SU-DHL-6 (cell line): ENCODE measurements around the gene MGME1.

ENCODE experiments used
- H2AFZ ChIP-seq: fragments of 200-600 bp; sonication (generic); 2 replicates; pipeline ENCODE4 v1.6.1; 2014; ENCODE audit warnings: low read depth, mild to moderate bottlenecking, moderate library complexity, mixed read lengths, antibody characterized with exemption, low read length; ENCODE audit not compliant: severe bottlenecking
- H3F3A ChIP-seq: fragments of 200-600 bp; shearing (Covaris generic); 2 replicates; pipeline ENCODE4 v1.6.0; 2016; ENCODE audit warnings: antibody characterized with exemption, mild to moderate bottlenecking; ENCODE audit not compliant: insufficient read depth
- H3K27ac ChIP-seq: fragments of 200-600 bp; sonication (generic); 2 replicates; pipeline ENCODE4 v1.5.1; 2016; ENCODE audit warnings: low read depth, mild to moderate bottlenecking, low read length, moderate library complexity, mixed read lengths
- H3K27me3 ChIP-seq: fragments of 200-600 bp; sonication (generic), shearing (Covaris generic); 2 replicates; pipeline ENCODE4 v1.6.0; 2014; ENCODE audit warnings: mild to moderate bottlenecking, low read length
- H3K36me3 ChIP-seq: fragments of 200-600 bp; sonication (generic); 2 replicates; pipeline ENCODE4 v1.6.1; 2014; ENCODE audit warnings: mild to moderate bottlenecking, low read length, mixed read lengths
- H3K4me2 ChIP-seq: fragments of 300-600, 200-600 bp; shearing (Covaris generic), sonication (generic); 2 replicates; pipeline ENCODE4 v1.6.0; 2014; ENCODE audit warnings: low read length, low read depth, mild to moderate bottlenecking; ENCODE audit not compliant: poor library complexity, severe bottlenecking
- H3K4me3 ChIP-seq: fragments of 200-600 bp; sonication (generic); 2 replicates; pipeline ENCODE4 v1.5.1; 2014; ENCODE audit warnings: antibody characterized with exemption, low read length, mild to moderate bottlenecking, mixed read lengths; ENCODE audit not compliant: insufficient read depth, poor library complexity, severe bottlenecking
- H3K79me2 ChIP-seq: fragments of 200-600 bp; sonication (generic); 2 replicates; pipeline ENCODE4 v1.6.1; 2014; ENCODE audit warnings: mild to moderate bottlenecking, low read length, moderate library complexity; ENCODE audit not compliant: insufficient read depth
- H3K9ac ChIP-seq: fragments of 200-600 bp; sonication (generic); 2 replicates; pipeline ENCODE4 v1.7.0; 2014; ENCODE audit warnings: mild to moderate bottlenecking, low read length
- H3K9me2 ChIP-seq: fragments of 200-600 bp; sonication (generic); replicated peaks from 2 replicates; pipeline ENCODE4 v1.6.1; 2014; ENCODE audit warnings: low read length; ENCODE audit not compliant: insufficient read depth
- H3K9me3 ChIP-seq: fragments of 200-600 bp; sonication (generic); 2 replicates; pipeline ENCODE4 v1.6.1; 2014; ENCODE audit warnings: low read length, mixed read lengths; ENCODE audit not compliant: insufficient read depth
- H4K20me1 ChIP-seq: fragments of 200-600 bp; sonication (generic); 2 replicates; pipeline ENCODE4 v1.6.1; 2014; ENCODE audit warnings: low read depth, mild to moderate bottlenecking, antibody characterized with exemption, low read length, moderate library complexity, mixed read lengths
- EZH2phosphoT487 ChIP-seq: fragments of 200-600 bp; sonication (generic), shearing (Covaris generic); conservative IDR thresholded peaks from 2 replicates; pipeline ENCODE4 v1.6.1; 2018; ENCODE audit warnings: mild to moderate bottlenecking, antibody characterized with exemption, low read length, moderate library complexity, mixed read lengths
- TF ChIP-seq, protein P1 (sequence below): fragments of 200-600 bp; sonication (generic); IDR thresholded peaks from one replicate; pipeline ENCODE4 v1.5.1; 2017; ENCODE audit warnings: antibody characterized with exemption, mild to moderate bottlenecking, low read length, moderate library complexity; ENCODE audit not compliant: insufficient read depth, poor library complexity, severe bottlenecking

The MGME1 gene

DNA sequence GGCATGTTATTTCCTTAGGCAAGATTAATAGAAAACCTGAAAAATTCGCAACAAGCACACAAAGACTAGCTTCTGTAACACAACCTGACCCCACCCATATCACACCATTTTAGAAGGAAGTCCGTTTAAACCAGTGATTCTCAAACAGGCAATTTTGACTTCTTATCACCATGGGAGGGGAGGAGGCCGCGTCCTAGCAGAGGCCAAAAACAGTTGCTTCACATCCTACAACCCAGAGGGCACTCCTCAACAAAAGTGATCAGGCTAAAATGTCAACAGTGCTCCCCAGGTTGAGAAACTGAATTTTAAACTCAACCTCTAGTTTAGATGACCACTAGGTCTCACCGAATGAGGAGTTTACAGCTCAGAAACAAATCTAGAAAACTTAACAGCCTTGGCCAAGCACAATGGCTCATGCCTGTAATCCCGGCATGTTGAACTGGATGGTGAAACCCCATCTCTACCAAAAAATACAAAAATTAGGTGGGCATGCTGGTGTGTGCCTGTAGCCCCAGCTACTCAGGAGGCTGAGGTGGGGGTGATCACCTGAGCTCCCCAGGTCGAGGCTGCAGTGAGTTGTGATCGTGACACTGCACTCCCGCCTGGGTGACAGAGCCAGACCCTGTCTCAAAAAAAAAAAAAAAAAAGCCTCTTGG, 3.6 kb upstream of the MGME1 start:
- H3K9me3 ChIP-seq = no peaks in the 10 kb centered on the region
- no peaks in the 10 kb centered on the region for H3K27me3 ChIP-seq
- H3K9me2 ChIP-seq = no peaks in the 10 kb centered on the region
- H3K36me3 ChIP-seq = peaks cover 30% of the 10 kb centered on the region
- no peak overlapping the region for H2AFZ ChIP-seq
- peak overlapping the region; percentile 96 for H3K27ac ChIP-seq
- peaks cover 54% of the 10 kb centered on the region for H4K20me1 ChIP-seq
- peak overlapping the region; percentile 93 for H3K4me3 ChIP-seq
- TF ChIP-seq, protein P1, sequence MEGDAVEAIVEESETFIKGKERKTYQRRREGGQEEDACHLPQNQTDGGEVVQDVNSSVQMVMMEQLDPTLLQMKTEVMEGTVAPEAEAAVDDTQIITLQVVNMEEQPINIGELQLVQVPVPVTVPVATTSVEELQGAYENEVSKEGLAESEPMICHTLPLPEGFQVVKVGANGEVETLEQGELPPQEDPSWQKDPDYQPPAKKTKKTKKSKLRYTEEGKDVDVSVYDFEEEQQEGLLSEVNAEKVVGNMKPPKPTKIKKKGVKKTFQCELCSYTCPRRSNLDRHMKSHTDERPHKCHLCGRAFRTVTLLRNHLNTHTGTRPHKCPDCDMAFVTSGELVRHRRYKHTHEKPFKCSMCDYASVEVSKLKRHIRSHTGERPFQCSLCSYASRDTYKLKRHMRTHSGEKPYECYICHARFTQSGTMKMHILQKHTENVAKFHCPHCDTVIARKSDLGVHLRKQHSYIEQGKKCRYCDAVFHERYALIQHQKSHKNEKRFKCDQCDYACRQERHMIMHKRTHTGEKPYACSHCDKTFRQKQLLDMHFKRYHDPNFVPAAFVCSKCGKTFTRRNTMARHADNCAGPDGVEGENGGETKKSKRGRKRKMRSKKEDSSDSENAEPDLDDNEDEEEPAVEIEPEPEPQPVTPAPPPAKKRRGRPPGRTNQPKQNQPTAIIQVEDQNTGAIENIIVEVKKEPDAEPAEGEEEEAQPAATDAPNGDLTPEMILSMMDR = no peak
- no peak for TF ChIP-seq EZH2phosphoT487
- peaks cover 59% of the 10 kb centered on the region for H3F3A ChIP-seq
- peaks cover 96% of the 10 kb centered on the region for H3K79me2 ChIP-seq
- peak overlapping the region; percentile 80 for H3K4me2 ChIP-seq
- peak overlapping the region; percentile 99 for H3K9ac ChIP-seq

DNA sequence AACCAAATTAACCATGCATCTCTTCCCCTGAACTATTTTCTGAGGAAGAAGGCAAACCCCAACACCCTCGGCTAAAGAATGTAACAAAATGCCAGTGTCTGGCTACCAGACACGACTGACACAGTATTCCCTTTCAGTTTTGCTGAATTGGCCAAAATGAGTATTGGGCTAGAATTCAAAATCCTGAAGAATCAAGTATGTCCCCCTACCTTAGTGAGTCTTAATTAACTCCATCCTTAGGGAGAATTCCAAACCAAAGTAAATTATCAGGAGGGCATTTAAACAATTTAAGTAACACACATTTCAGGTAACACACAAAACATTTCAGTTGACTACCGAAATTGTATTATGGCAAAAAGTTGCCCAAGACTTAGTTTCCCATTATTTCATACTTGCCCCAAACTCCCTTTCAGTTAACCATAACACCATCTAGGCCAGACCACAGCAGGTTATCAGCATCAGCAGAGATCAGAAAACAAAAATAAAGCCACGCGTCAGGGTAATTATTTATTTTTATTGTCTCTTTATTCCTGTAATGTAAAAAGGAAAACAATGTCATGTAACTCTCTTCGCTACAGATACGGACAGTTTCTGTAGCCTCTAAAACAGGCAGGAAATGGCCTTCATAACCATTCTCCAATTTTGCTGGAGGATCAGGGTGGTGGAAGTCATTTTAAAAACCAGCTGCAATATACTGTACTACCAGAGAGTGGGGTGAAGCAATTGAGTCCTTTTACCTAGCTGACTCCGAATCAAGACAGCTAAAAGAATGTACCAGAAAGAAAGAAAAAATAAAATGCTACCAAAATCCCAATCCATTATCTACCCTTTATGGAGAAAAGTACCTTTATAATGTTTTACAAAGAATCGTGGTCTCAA, 2.1 kb upstream of the MGME1 start:
- Histone ChIP-seq H3F3A (peaks cover 55% of the 10 kb centered on the region), H4K20me1 (peaks cover 44% of the 10 kb centered on the region), H3K36me3 (peaks cover 37% of the 10 kb centered on the region), H3K9ac (peak overlapping the region; percentile 99), H3K4me3 (peak overlapping the region; percentile 93), H3K9me3 (no peaks in the 10 kb centered on the region), H3K9me2 (no peaks in the 10 kb centered on the region), H3K79me2 (peaks cover 96% of the 10 kb centered on the region), H2AFZ (no peak overlapping the region), H3K4me2 (peak overlapping the region; percentile 80), H3K27ac (peak overlapping the region; percentile 96), H3K27me3 (no peaks in the 10 kb centered on the region)
- TF ChIP-seq, protein P1 = no peak
- TF ChIP-seq EZH2phosphoT487 = no peak

DNA sequence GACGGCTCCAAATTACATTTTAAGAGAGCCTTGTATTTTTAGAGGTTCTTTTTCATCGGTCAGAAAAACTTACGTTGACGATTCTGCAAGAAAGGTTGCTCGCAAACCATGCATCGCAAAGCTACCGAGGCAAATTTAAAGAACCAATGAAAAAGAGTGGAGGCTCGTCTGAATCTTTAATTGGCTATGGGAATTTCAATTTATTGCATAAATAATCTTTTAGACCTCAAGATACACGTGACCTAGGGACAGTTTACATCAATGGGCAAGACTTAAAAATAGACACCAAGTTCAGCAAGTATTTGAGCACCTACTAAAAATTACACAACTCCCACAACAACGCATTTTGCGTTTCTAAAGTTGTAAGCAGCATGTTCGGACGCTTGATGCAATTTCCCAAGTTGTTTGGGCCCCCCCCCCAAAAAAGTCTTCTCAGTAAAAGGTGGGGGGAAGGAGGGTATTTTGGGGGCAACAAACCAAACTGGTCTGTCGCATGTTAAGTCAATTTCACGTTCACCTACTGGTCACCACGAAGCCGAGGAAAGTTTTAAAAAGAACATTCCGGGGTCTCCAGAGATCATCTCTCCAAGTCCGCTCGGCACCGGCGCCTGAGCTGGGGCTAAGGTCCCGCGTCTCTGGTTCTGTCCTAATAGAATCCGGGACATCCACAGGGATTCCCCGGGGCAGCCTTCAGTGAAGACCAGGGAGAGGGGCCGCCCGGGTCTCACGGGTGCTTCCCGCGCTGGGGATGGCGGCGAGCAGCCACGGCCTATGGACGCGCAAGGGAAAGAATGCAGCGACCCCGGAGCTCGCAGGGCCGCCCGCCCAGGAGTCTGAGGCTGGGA, 1.1 kb upstream of the MGME1 start:
- peaks cover 36% of the 10 kb centered on the region for H3K36me3 ChIP-seq
- TF ChIP-seq, protein P1 = no peak
- TF ChIP-seq EZH2phosphoT487 = no peak
- no peaks in the 10 kb centered on the region for H3K9me3 ChIP-seq
- H3K27ac ChIP-seq = peak overlapping the region; percentile 96
- peak overlapping the region; percentile 80 for H3K4me2 ChIP-seq
- peak overlapping the region; percentile 99 for H3K9ac ChIP-seq
- H2AFZ ChIP-seq = no peak overlapping the region
- peaks cover 96% of the 10 kb centered on the region for H3K79me2 ChIP-seq
- peaks cover 63% of the 10 kb centered on the region for H3F3A ChIP-seq
- peaks cover 37% of the 10 kb centered on the region for H4K20me1 ChIP-seq
- no peaks in the 10 kb centered on the region for H3K9me2 ChIP-seq
- no peaks in the 10 kb centered on the region for H3K27me3 ChIP-seq
- H3K4me3 ChIP-seq = peak overlapping the region; percentile 93
